Cerebellar cortex (tissue), 1 donor: Measurements from ENCODE around the gene PVR.
"Not testable (repeated sequence)": the region's sequence is repeated elsewhere in the genome, so short reads cannot be mapped to it uniquely, and the experiment has no call there.

ENCODE experiments used
- DNase-seq: peaks from one replicate; pipeline ENCODE4 v3.0.0-alpha.2; 2015; ENCODE audit warnings: low spot score

Gene PVR

GRCh38 chr19:44673510-44673909 is 29.8 kb downstream of the PVR start:
- no peak for DNase-seq

- no peak for DNase-seq
Measured at GRCh38 chr19:44675521-44675920, 31.8 kb downstream of the PVR start.

GRCh38 chr19:44677019-44677811 is 33.5 kb downstream of the PVR start:
- no peak for DNase-seq

- DNase-seq: no peak
Measured at GRCh38 chr19:44680536-44680935, 36.8 kb downstream of the PVR start.

GRCh38 chr19:44681992-44682790 is 38.5 kb downstream of the PVR start:
- DNase-seq: no peak

GRCh38 chr19:44682807-44683206 is 39.1 kb downstream of the PVR start:
- no peak for DNase-seq

- DNase-seq: no peak
Measured at GRCh38 chr19:44683434-44684210, 39.9 kb downstream of the PVR start.

GRCh38 chr19:44684396-44684795 is 40.7 kb downstream of the PVR start:
- DNase-seq: not testable (repeated sequence)

- DNase-seq: no peak
Measured at GRCh38 chr19:44684892-44685863, 41.5 kb downstream of the PVR start.

GRCh38 chr19:44685877-44686276 is 42.2 kb downstream of the PVR start:
- DNase-seq: no peak

- DNase-seq: no peak
Measured at GRCh38 chr19:44686896-44687295, 43.2 kb downstream of the PVR start.

- no peak for DNase-seq
Measured at GRCh38 chr19:44687888-44688287, 44.2 kb downstream of the PVR start.

GRCh38 chr19:44689290-44690130 is 45.8 kb downstream of the PVR start:
- peak; percentile 61 for DNase-seq

- DNase-seq: no peak
Measured at GRCh38 chr19:44690131-44690440, 46.4 kb downstream of the PVR start.

- DNase-seq: no peak
Measured at GRCh38 chr19:44692379-44692721, 48.6 kb downstream of the PVR start.

GRCh38 chr19:44694184-44694579 is 50.5 kb downstream of the PVR start:
- DNase-seq: no peak

- no peak for DNase-seq
Measured at GRCh38 chr19:44696939-44697669, 53.4 kb downstream of the PVR start.

- no peak for DNase-seq
Measured at GRCh38 chr19:44697670-44698034, 53.9 kb downstream of the PVR start.

- DNase-seq: no peak
Measured at GRCh38 chr19:44698492-44699201, 54.9 kb downstream of the PVR start, which contains the start of gene CEACAM16. CEACAM16 (plus strand) TSS chr19:44699151; CDS start chr19:44701457, 2,306 bp downstream.
